Measurements from ENCODE around the gene RNASE7. TPM values are rescaled to one million over a fixed set of nuclear protein-coding genes. Genes with fewer than 3 reads are reported as not detected.
"Not testable (repeated sequence)": the region's sequence is repeated elsewhere in the genome, so short reads cannot be mapped to it uniquely, and the experiment has no call there.

RNASE7 gene
- total and polyA plus RNA-seq, 8 donors, result 0.14 to 0.24 (median 0.20) TPM; not detected in 4

DNA sequence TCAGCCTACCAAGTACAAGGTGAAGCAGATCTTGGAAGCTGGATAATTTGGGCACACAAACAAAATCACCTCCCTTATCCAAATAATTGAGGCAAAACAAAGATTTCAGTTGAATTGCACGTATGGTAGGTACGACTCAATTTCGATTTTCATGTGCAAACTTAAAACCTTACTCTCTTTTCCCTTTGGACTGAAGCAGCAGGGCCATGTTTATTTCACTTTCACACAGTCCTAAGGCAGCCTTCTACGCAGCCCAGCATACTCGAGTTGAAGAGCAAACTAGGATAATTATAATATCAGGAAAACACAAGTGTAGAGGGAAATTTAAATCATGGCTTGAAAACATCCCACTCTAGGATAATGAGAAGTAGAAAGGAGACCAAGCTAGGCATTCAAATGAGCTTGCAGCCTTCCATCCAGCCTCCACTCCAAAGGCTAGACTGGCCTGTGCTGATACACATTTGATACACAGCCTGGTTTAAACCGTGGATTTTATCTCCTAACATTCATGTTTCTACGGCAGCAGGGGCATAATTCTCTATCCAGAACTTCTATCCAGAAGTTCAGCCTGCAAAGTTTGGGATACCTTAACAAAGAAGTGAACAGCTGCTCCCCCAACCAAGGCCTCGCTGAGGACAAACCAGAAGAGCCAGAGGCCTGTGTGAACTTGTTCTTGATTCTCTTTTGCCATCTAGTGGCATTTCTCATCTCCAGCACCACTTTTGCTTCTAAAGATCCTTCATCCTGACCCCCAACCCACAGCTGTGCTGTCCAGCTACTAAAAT is 2.4 kb upstream of the RNASE7 start:
- intact Hi-C loops (cut with DNase I), result loop anchor here in 1 of 2 donors (2.0 kb wide), 1 partner anchor 25 kb away; no protein-coding TSS in a partner anchor
- peak in 2 of 4 donors; percentile 59 to 81 for DNase-seq
- peak; percentile 71 for ATAC-seq
- no peaks in the 10 kb centered on the region for H3K9me3 ChIP-seq
- TF ChIP-seq CTCF (IDR thresholded peaks at IDR 0.05), result peak; percentile 42 to 46
- H3K36me3 ChIP-seq, result no peaks in the 10 kb centered on the region
- peak overlapping the region; percentile 60 to 69 for H3K27ac ChIP-seq
- H3K4me3 ChIP-seq, result no peak overlapping the region
- H3K27me3 ChIP-seq, result peaks cover 0 to 5% of the 10 kb centered on the region in 2 donors
- H3K4me1 ChIP-seq, result peaks cover 24 to 31% of the 10 kb centered on the region in 2 donors

GRCh38 chr14:21040370-21040925 is 1.7 kb upstream of the RNASE7 start:
- ATAC-seq (no peak), DNase-seq (no peak)
- no peak overlapping the region for H3K27ac ChIP-seq
- intact Hi-C loops (cut with DNase I), result loop anchor here in 1 of 2 donors (2.0 kb wide), 1 partner anchor 26 kb away; no protein-coding TSS in a partner anchor
- H3K4me3 ChIP-seq, result no peak overlapping the region
- peak in 1 of 2 donors; percentile 6 for TF ChIP-seq CTCF (IDR thresholded peaks at IDR 0.05)
- H3K9me3 ChIP-seq, result no peaks in the 10 kb centered on the region
- peaks cover 0 to 5% of the 10 kb centered on the region in 2 donors for H3K27me3 ChIP-seq
- H3K4me1 ChIP-seq, result peaks cover 24 to 31% of the 10 kb centered on the region in 2 donors
- H3K36me3 ChIP-seq, result no peaks in the 10 kb centered on the region

DNA sequence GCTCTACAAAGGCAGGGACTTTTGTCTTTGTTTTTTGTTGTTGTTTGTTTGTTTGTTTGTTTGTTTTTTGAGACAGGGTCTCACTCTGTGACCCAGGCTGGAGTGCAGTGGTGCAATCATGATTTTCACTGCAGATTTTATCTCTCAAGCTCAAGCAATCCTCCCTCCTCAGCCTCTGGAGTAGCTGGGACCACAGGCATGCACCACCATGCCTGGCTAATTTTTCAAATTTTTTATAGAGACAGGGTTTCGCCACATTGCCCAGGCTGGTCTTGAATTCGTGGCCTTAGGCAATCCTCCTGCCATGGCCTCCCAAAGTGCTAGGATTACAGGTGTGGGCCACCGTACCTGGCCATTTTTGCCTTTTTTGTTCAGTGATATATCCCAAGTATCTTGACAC is 1.2 kb upstream of the RNASE7 start:
- not testable (repeated sequence) for H3K4me3 ChIP-seq, H3K27me3 ChIP-seq, H3K9me3 ChIP-seq, H3K36me3 ChIP-seq, DNase-seq, ATAC-seq, H3K27ac ChIP-seq
- H3K4me1 ChIP-seq, result peaks cover 24 to 31% of the 10 kb centered on the region in 2 donors
- intact Hi-C loops (cut with DNase I), result loop anchor here in 1 of 2 donors (2.0 kb wide), 1 partner anchor 26 kb away; no protein-coding TSS in a partner anchor

- no peaks in the 10 kb centered on the region for H3K9me3 ChIP-seq
- DNase-seq (no peak), ATAC-seq (no peak)
- no peak for TF ChIP-seq CTCF (IDR thresholded peaks at IDR 0.05)
- H3K36me3 ChIP-seq, result no peaks in the 10 kb centered on the region
- H3K27me3 ChIP-seq, result peaks cover 0 to 5% of the 10 kb centered on the region in 2 donors
- H3K4me1 ChIP-seq, result peaks cover 24 to 31% of the 10 kb centered on the region in 2 donors
- no peak overlapping the region for H3K27ac ChIP-seq
- no peak overlapping the region for H3K4me3 ChIP-seq
- intact Hi-C loops (cut with DNase I), result no loop called here
These were observed 756 bp downstream of the RNASE7 start for GRCh38 chr14:21042918-21043317.

- Histone ChIP-seq H3K27ac (no peak overlapping the region), H3K27me3 (peaks cover 0 to 5% of the 10 kb centered on the region in 2 donors), H3K4me1 (peaks cover 24 to 31% of the 10 kb centered on the region in 2 donors), H3K9me3 (no peaks in the 10 kb centered on the region), H3K36me3 (no peaks in the 10 kb centered on the region), H3K4me3 (no peak overlapping the region)
- no peak for TF ChIP-seq CTCF (IDR thresholded peaks at IDR 0.05)
- no peak for ATAC-seq
- intact Hi-C loops (cut with DNase I), result no loop called here
- DNase-seq, result no peak
These were observed 1.3 kb downstream of the RNASE7 start for GRCh38 chr14:21043387-21043973.
